ENCODE data around the gene JTB.

GRCh38 chr1:153928245-153928644, 49.2 kb downstream of the JTB start:
- TF ChIP-seq POLR2A (conservative IDR thresholded peaks at IDR 0.05) (no peak; the same call in 1 of the 2 replicates), CTCF (IDR thresholded peaks at IDR 0.05 in 2 of 3, conservative IDR thresholded peaks at IDR 0.05 in 1 of 3; ENCODE audit: insufficient read depth in 2 of 3, low read depth in 1 of 3, low read length in 3 of 3) (no peak), RFX5 (IDR thresholded peaks at IDR 0.05; ENCODE audit: low read depth, low read length) (no peak), BACH1 (tag; IDR thresholded peaks at IDR 0.05) (no peak), ETV6 (IDR thresholded peaks at IDR 0.05; ENCODE audit: borderline replicate concordance in 1 of 2, low read depth in 2 of 2, low read length in 1 of 2) (no peak), ETV6 (CRISPR knock-in tag; IDR thresholded peaks at IDR 0.05; ENCODE audit: borderline replicate concordance) (no peak), MECOM (CRISPR knock-in tag; IDR thresholded peaks at IDR 0.05) (no peak), RCOR1 (IDR thresholded peaks at IDR 0.05; ENCODE audit: borderline replicate concordance in 1 of 2, low read depth in 2 of 2, low read length in 2 of 2) (no peak)
- TF ChIP-seq, protein P1, sequence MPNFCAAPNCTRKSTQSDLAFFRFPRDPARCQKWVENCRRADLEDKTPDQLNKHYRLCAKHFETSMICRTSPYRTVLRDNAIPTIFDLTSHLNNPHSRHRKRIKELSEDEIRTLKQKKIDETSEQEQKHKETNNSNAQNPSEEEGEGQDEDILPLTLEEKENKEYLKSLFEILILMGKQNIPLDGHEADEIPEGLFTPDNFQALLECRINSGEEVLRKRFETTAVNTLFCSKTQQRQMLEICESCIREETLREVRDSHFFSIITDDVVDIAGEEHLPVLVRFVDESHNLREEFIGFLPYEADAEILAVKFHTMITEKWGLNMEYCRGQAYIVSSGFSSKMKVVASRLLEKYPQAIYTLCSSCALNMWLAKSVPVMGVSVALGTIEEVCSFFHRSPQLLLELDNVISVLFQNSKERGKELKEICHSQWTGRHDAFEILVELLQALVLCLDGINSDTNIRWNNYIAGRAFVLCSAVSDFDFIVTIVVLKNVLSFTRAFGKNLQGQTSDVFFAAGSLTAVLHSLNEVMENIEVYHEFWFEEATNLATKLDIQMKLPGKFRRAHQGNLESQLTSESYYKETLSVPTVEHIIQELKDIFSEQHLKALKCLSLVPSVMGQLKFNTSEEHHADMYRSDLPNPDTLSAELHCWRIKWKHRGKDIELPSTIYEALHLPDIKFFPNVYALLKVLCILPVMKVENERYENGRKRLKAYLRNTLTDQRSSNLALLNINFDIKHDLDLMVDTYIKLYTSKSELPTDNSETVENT (CRISPR knock-in tag; IDR thresholded peaks at IDR 0.05), result no peak
